A673 (cell line): ENCODE results near the gene SERPINB10. TPM values are rescaled to one million over a fixed set of nuclear protein-coding genes. Genes with fewer than 3 reads are reported as not detected.

ENCODE experiments used
- BruUV-seq: library from RNA; stranded (reverse); fragments of 400-500 nt; replicated peaks from 2 replicates; lab custom pipeline; 2021; lab: Mats Ljungman, UMichigan
- CTCF ChIA-PET: fragments of 300-600 bp; sonication (Branson Sonifier 250); formaldehyde crosslinking; loops from one replicate; lab custom pipeline; 2022; ENCODE audit warnings: antibody characterized with exemption; lab: Charles Lee
- POLR2A ChIA-PET: fragments of 300-600 bp; sonication (Branson Sonifier 250); formaldehyde crosslinking; loops from one replicate; lab custom pipeline; 2022; ENCODE audit warnings: antibody characterized with exemption; ENCODE audit not compliant: low non-redundant PET; lab: Charles Lee
- DNase-seq: peaks from one replicate; pipeline ENCODE4 v3.0.0-alpha.2; 2015; ENCODE audit warnings: low spot score
- H3K27ac ChIP-seq: fragments of 200-600 bp; sonication (generic); 2 replicates; pipeline ENCODE4 v1.5.1; 2016; ENCODE audit warnings: mixed run types, low read depth, mild to moderate bottlenecking, mixed read lengths, antibody characterized with exemption, low read length; ENCODE audit not compliant: poor library complexity, severe bottlenecking
- H3K27me3 ChIP-seq: fragments of 200-600 bp; sonication (generic); replicated peaks from 2 replicates; pipeline ENCODE4 v1.6.1; 2017; ENCODE audit warnings: mixed run types, low read depth, mild to moderate bottlenecking, mixed read lengths, antibody characterized with exemption, low read length; ENCODE audit not compliant: insufficient read depth, poor library complexity
- H3K36me3 ChIP-seq: fragments of 200-600 bp; sonication (generic); 2 replicates; pipeline ENCODE4 v1.6.1; 2016; ENCODE audit warnings: mixed run types, mild to moderate bottlenecking, mixed read lengths, antibody characterized with exemption, low read length; ENCODE audit not compliant: insufficient read depth, poor library complexity, severe bottlenecking
- H3K4me1 ChIP-seq: fragments of 200-600 bp; sonication (generic); 2 replicates; pipeline ENCODE4 v1.6.1; 2017; ENCODE audit warnings: mixed run types, mild to moderate bottlenecking, mixed read lengths, antibody characterized with exemption, low read length; ENCODE audit not compliant: insufficient read depth, poor library complexity, severe bottlenecking
- H3K4me3 ChIP-seq: fragments of 200-600 bp; sonication (generic); 2 replicates; pipeline ENCODE4 v1.5.1; 2016; ENCODE audit warnings: low read depth, mixed run types, mild to moderate bottlenecking, mixed read lengths, low read length; ENCODE audit not compliant: poor library complexity, severe bottlenecking
- H3K9me3 ChIP-seq: fragments of 200-600 bp; sonication (generic); 2 replicates; pipeline ENCODE4 v1.6.1; 2016; ENCODE audit warnings: mixed run types, low read depth, mild to moderate bottlenecking, mixed read lengths, antibody characterized with exemption, low read length; ENCODE audit not compliant: poor library complexity, severe bottlenecking
- EZH2 ChIP-seq: fragments of 200-600 bp; sonication (generic); IDR thresholded peaks from 2 replicates; pipeline ENCODE4 v1.6.1; 2017; ENCODE audit warnings: borderline replicate concordance, low read depth, mild to moderate bottlenecking, mixed read lengths, antibody characterized with exemption, low read length; ENCODE audit not compliant: poor library complexity, severe bottlenecking
- intact Hi-C: fragments of 100-400 bp; cut with micrococcal nuclease; formaldehyde crosslinking; loops from one replicate; pipeline ENCODE4 v1.10.0; 2022; ENCODE audit not compliant: unreplicated experiment
- total RNA-seq: library from RNA; stranded (reverse); gene quantifications from 2 replicates; pipeline ENCODE4 v1.2.3, GENCODE V29; 2021
- TF ChIP-seq, protein P1 (sequence below): fragments of 300-800, 200-600 bp; sonication (generic); conservative IDR thresholded peaks from 2 replicates; pipeline ENCODE4 v1.5.1; 2017; ENCODE audit warnings: low read depth, mild to moderate bottlenecking, antibody characterized with exemption, low read length, moderate library complexity, mixed read lengths

The SERPINB10 gene
- total RNA-seq, 1 experiment from 2014 or later, result not detected

GRCh38 chr18:63899206-63899605 lies 8.6 kb upstream of the SERPINB10 start:
- Histone ChIP-seq H3K4me1 (peaks cover 5% of the 10 kb centered on the region), H3K27ac (no peak overlapping the region), H3K27me3 (no peaks in the 10 kb centered on the region), H3K36me3 (no peaks in the 10 kb centered on the region), H3K9me3 (no peaks in the 10 kb centered on the region), H3K4me3 (no peak overlapping the region)
- TF ChIP-seq EZH2, result no peak
- TF ChIP-seq, protein P1, sequence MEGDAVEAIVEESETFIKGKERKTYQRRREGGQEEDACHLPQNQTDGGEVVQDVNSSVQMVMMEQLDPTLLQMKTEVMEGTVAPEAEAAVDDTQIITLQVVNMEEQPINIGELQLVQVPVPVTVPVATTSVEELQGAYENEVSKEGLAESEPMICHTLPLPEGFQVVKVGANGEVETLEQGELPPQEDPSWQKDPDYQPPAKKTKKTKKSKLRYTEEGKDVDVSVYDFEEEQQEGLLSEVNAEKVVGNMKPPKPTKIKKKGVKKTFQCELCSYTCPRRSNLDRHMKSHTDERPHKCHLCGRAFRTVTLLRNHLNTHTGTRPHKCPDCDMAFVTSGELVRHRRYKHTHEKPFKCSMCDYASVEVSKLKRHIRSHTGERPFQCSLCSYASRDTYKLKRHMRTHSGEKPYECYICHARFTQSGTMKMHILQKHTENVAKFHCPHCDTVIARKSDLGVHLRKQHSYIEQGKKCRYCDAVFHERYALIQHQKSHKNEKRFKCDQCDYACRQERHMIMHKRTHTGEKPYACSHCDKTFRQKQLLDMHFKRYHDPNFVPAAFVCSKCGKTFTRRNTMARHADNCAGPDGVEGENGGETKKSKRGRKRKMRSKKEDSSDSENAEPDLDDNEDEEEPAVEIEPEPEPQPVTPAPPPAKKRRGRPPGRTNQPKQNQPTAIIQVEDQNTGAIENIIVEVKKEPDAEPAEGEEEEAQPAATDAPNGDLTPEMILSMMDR, result no peak
- BruUV-seq, result no TSS peak
- DNase-seq, result no peak
- POLR2A ChIA-PET, result no interaction called here
- CTCF ChIA-PET, result no interaction called here
- intact Hi-C loops, result no loop called here

GRCh38 chr18:63903851-63904570 lies 3.7 kb upstream of the SERPINB10 start:
- no peaks in the 10 kb centered on the region for H3K27me3 ChIP-seq
- no TSS peak for BruUV-seq
- TF ChIP-seq EZH2, result no peak
- TF ChIP-seq, protein P1, result no peak
- intact Hi-C loops, result no loop called here
- no peak overlapping the region for H3K27ac ChIP-seq
- no peaks in the 10 kb centered on the region for H3K4me1 ChIP-seq
- H3K36me3 ChIP-seq, result no peaks in the 10 kb centered on the region
- no peak for DNase-seq
- ChIA-PET CTCF (no interaction called here), POLR2A (interaction anchor here (0.8 kb wide), 1 partner anchor 73 kb away, joined by 3 read pairs; no protein-coding TSS in a partner anchor)
- no peak overlapping the region for H3K4me3 ChIP-seq
- no peaks in the 10 kb centered on the region for H3K9me3 ChIP-seq

DNA sequence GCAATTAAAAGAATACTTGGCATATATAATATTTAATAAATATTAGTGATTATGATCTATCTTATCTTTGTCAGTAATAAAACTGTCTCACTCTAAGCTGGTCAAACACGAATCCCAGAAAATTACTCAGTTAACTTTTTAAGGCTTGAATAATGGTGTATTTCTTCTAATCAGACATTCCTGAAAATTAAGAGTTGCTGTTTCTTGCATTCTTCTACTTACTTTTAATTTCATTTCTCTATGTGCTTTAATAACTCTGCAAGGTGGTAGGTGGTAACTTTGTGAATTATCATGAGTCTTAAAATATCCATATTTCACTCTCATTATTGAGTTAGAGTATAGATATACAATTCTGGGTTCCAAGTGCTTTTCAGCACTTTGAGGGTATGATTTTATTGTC lies 3.1 kb upstream of the SERPINB10 start:
- Histone ChIP-seq H3K9me3 (no peaks in the 10 kb centered on the region), H3K36me3 (no peaks in the 10 kb centered on the region), H3K4me1 (no peaks in the 10 kb centered on the region), H3K27ac (no peak overlapping the region), H3K4me3 (no peak overlapping the region), H3K27me3 (no peaks in the 10 kb centered on the region)
- POLR2A ChIA-PET, result no interaction called here
- BruUV-seq, result no TSS peak
- CTCF ChIA-PET, result no interaction called here
- no peak for DNase-seq
- intact Hi-C loops, result no loop called here
- TF ChIP-seq, protein P1, result no peak
